Measurements from ENCODE around the gene CCDC57. TPM values are rescaled to one million over a fixed set of nuclear protein-coding genes. Genes with fewer than 3 reads are reported as not detected.
A peak's percentile ranks its signal among the peaks of the same experiment; 100 is the strongest.

CCDC57 gene
- total and polyA plus RNA-seq, 5 donors from 2014 or later: 27.7 to 76.6 (median 38.1) TPM

GRCh38 chr17:82248815-82249674, 36.4 kb upstream of the CCDC57 start:
- Mint-ChIP-seq H3K36me3 (peaks cover 34% of the 10 kb centered on the region), H3K27ac (no peak overlapping the region), H3K4me3 (peak overlapping the region in 1 of 4 donors; percentile 80), H3K9me3 (peaks cover 0 to 2% (median 0%) of the 10 kb centered on the region in 7 donors), H3K4me1 (peaks cover 3 to 11% (median 6%) of the 10 kb centered on the region in 4 donors), H3K27me3 (no peaks in the 10 kb centered on the region)
- Histone ChIP-seq H3K9me3 (ENCODE audit: control insufficient read depth in 2 of 2, low read length in 2 of 2) (no peaks in the 10 kb centered on the region), H3K27me3 (ENCODE audit: control insufficient read depth, insufficient read depth, low read length) (no peaks in the 10 kb centered on the region), H3K27ac (ENCODE audit: insufficient read depth, low read length, poor library complexity, severe bottlenecking) (no peak overlapping the region), H3K4me3 (ENCODE audit: low read depth, low read length) (no peak overlapping the region), H3K4me1 (ENCODE audit: control insufficient read depth, insufficient read depth, low read length, poor library complexity, severe bottlenecking) (peaks cover 3% of the 10 kb centered on the region), H3K36me3 (ENCODE audit: control insufficient read depth, insufficient read depth, low read length) (peaks cover 92% of the 10 kb centered on the region)
- no peak for ATAC-seq (ENCODE audit: low read depth in 2 of 2)
- no peak for DNase-seq

GRCh38 chr17:82247856-82248671, 35.4 kb upstream of the CCDC57 start:
- H3K27ac Mint-ChIP-seq: no peak overlapping the region
- Histone ChIP-seq H3K36me3 (ENCODE audit: control insufficient read depth, insufficient read depth, low read length) (peaks cover 96% of the 10 kb centered on the region), H3K9me3 (ENCODE audit: control insufficient read depth in 2 of 2, low read length in 2 of 2) (no peaks in the 10 kb centered on the region), H3K27ac (ENCODE audit: insufficient read depth, low read length, poor library complexity, severe bottlenecking) (no peak overlapping the region), H3K4me1 (ENCODE audit: control insufficient read depth, insufficient read depth, low read length, poor library complexity, severe bottlenecking) (peaks cover 3% of the 10 kb centered on the region), H3K4me3 (ENCODE audit: low read depth, low read length) (no peak overlapping the region), H3K27me3 (ENCODE audit: control insufficient read depth, insufficient read depth, low read length) (no peaks in the 10 kb centered on the region)
- DNase-seq (no peak), ATAC-seq (ENCODE audit: low read depth in 2 of 2) (no peak)
- peaks cover 4 to 13% (median 7%) of the 10 kb centered on the region in 4 donors for H3K4me1 Mint-ChIP-seq
- no peak overlapping the region for H3K4me3 Mint-ChIP-seq
- H3K27me3 Mint-ChIP-seq: no peaks in the 10 kb centered on the region
- peaks cover 0 to 2% (median 0%) of the 10 kb centered on the region in 7 donors for H3K9me3 Mint-ChIP-seq
- peaks cover 33% of the 10 kb centered on the region for H3K36me3 Mint-ChIP-seq

- H3K36me3 Mint-ChIP-seq: peaks cover 26% of the 10 kb centered on the region
- H3K9me3 Mint-ChIP-seq: peaks cover 0 to 2% (median 0%) of the 10 kb centered on the region in 7 donors
- Histone ChIP-seq H3K27me3 (ENCODE audit: control insufficient read depth, insufficient read depth, low read length) (no peaks in the 10 kb centered on the region), H3K4me1 (ENCODE audit: control insufficient read depth, insufficient read depth, low read length, poor library complexity, severe bottlenecking) (peaks cover 3% of the 10 kb centered on the region), H3K27ac (ENCODE audit: insufficient read depth, low read length, poor library complexity, severe bottlenecking) (peak overlapping the region; percentile 33), H3K9me3 (ENCODE audit: control insufficient read depth in 2 of 2, low read length in 2 of 2) (no peaks in the 10 kb centered on the region), H3K4me3 (ENCODE audit: low read depth, low read length) (no peak overlapping the region), H3K36me3 (ENCODE audit: control insufficient read depth, insufficient read depth, low read length) (peaks cover 96% of the 10 kb centered on the region)
- ATAC-seq (ENCODE audit: low read depth in 2 of 2): no peak
- DNase-seq: no peak
- H3K4me3 Mint-ChIP-seq: no peak overlapping the region
- no peak overlapping the region for H3K27ac Mint-ChIP-seq
- H3K27me3 Mint-ChIP-seq: no peaks in the 10 kb centered on the region
- H3K4me1 Mint-ChIP-seq: peaks cover 4 to 18% (median 8%) of the 10 kb centered on the region in 4 donors
Observed at GRCh38 chr17:82247182-82247823, 34.7 kb upstream of the CCDC57 start.

DNA sequence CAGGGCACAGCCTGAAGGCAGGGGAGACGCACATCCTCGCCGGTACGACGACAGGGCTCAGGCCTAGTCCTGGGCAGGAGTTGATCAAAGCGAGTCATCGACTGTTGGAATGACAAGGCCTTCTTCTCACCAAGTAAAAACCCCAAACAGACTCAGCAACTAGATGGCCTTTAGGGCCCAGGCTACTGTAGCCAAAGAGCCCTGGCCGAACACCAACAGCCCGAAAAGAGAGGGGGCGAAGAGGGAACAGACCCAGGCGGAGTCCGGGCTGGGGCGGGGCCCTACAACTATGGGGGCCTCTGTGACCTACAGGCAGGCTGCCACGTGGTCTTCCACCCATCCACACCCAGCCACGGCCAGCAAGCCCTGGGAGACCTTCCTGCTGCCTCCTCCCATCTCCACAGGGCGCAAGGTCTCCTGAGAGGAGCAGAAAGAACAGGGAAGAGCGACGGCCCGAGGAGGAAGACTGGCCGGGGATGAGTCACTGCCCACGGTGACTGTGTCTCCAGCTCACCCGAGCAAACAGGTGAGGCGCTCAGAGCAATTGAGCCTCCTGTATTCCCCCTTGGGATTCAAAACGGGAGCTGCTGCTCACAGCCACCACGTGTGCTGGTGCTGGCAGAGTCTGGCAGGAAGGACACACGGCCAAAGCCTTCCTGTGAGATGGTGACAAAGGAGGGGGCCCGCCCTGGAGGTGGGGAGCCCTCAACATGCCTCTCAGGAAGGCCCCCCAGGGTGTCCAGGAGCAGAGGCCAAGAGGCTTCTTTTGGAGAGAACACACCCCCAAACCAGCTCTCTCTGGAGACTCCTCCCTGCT, 33.9 kb upstream of the CCDC57 start:
- no peaks in the 10 kb centered on the region for H3K27me3 ChIP-seq (ENCODE audit: control insufficient read depth, insufficient read depth, low read length)
- peaks cover 4 to 23% (median 8%) of the 10 kb centered on the region in 4 donors for H3K4me1 Mint-ChIP-seq
- H3K9me3 ChIP-seq (ENCODE audit: control insufficient read depth in 2 of 2, low read length in 2 of 2): no peaks in the 10 kb centered on the region
- H3K36me3 ChIP-seq (ENCODE audit: control insufficient read depth, insufficient read depth, low read length): peaks cover 89% of the 10 kb centered on the region
- peak overlapping the region; percentile 33 for H3K27ac ChIP-seq (ENCODE audit: insufficient read depth, low read length, poor library complexity, severe bottlenecking)
- ATAC-seq (ENCODE audit: low read depth in 2 of 2) (no peak), DNase-seq (no peak)
- H3K4me3 Mint-ChIP-seq: no peak overlapping the region
- H3K9me3 Mint-ChIP-seq: peaks cover 0 to 2% (median 0%) of the 10 kb centered on the region in 7 donors
- H3K4me3 ChIP-seq (ENCODE audit: low read depth, low read length): no peak overlapping the region
- no peak overlapping the region for H3K27ac Mint-ChIP-seq
- H3K27me3 Mint-ChIP-seq: no peaks in the 10 kb centered on the region
- peaks cover 8% of the 10 kb centered on the region for H3K4me1 ChIP-seq (ENCODE audit: control insufficient read depth, insufficient read depth, low read length, poor library complexity, severe bottlenecking)
- peaks cover 21% of the 10 kb centered on the region for H3K36me3 Mint-ChIP-seq

GRCh38 chr17:82246040-82246364, 33.4 kb upstream of the CCDC57 start:
- no peak overlapping the region for H3K27ac ChIP-seq (ENCODE audit: insufficient read depth, low read length, poor library complexity, severe bottlenecking)
- Mint-ChIP-seq H3K9me3 (peaks cover 0 to 2% (median 0%) of the 10 kb centered on the region in 7 donors), H3K36me3 (peaks cover 16% of the 10 kb centered on the region), H3K4me3 (no peak overlapping the region), H3K27ac (no peak overlapping the region), H3K27me3 (no peaks in the 10 kb centered on the region), H3K4me1 (peaks cover 4 to 29% (median 10%) of the 10 kb centered on the region in 4 donors)
- DNase-seq (no peak), ATAC-seq (ENCODE audit: low read depth in 2 of 2) (no peak)
- H3K36me3 ChIP-seq (ENCODE audit: control insufficient read depth, insufficient read depth, low read length): peaks cover 83% of the 10 kb centered on the region
- no peak overlapping the region for H3K4me3 ChIP-seq (ENCODE audit: low read depth, low read length)
- H3K4me1 ChIP-seq (ENCODE audit: control insufficient read depth, insufficient read depth, low read length, poor library complexity, severe bottlenecking): peaks cover 13% of the 10 kb centered on the region
- H3K9me3 ChIP-seq (ENCODE audit: control insufficient read depth in 2 of 2, low read length in 2 of 2): no peaks in the 10 kb centered on the region
- no peaks in the 10 kb centered on the region for H3K27me3 ChIP-seq (ENCODE audit: control insufficient read depth, insufficient read depth, low read length)

DNA sequence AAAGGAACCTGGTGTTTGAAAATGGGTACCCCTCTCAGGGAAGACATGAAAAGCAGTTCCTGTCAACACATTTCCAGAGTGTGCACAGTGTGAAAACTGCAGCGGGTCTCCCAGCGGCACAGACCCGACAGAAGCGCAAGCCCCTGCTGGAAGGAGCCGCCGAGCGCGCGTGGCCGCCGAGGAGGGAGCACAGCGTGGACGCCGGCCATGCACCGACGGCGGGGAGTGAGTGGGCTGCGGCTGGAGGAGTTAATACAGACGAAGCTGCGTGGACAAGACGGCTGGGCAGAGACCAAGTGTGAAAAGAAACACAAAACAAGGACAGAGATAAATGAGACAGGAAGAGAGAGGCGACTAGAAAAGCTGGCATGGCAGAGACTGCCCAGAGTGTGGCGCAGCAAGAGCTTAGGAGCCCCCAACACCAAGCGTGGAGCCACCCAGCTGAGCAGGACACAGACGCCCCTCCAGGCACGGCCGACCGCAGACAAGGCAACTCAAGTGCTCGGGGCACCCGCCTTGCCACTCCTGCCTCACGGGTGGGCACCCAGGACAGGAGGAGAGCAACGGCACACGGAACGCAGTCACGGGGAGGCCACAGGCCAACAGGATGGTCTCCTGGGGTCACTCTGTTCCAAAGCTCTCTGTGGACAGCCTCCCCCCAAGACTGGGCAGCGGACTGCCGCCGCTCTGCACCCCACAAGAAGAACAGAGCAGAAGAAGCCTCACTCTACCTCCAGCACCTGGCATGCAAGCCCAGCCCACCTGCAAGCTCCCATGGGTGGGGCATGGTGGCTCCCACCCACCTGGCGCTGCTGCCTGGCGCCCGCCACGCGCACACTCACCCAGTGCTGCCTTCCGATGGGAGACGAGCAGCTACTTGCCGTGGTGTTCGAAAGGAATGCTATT, 32.7 kb upstream of the CCDC57 start:
- peaks cover 19% of the 10 kb centered on the region for H3K4me1 ChIP-seq (ENCODE audit: control insufficient read depth, insufficient read depth, low read length, poor library complexity, severe bottlenecking)
- Mint-ChIP-seq H3K27ac (no peak overlapping the region), H3K9me3 (peaks cover 0 to 2% (median 0%) of the 10 kb centered on the region in 7 donors), H3K4me1 (peaks cover 4 to 35% (median 10%) of the 10 kb centered on the region in 4 donors), H3K4me3 (peak overlapping the region in 1 of 4 donors; percentile 49), H3K36me3 (peaks cover 16% of the 10 kb centered on the region), H3K27me3 (no peaks in the 10 kb centered on the region)
- DNase-seq (no peak), ATAC-seq (ENCODE audit: low read depth in 2 of 2) (no peak)
- H3K36me3 ChIP-seq (ENCODE audit: control insufficient read depth, insufficient read depth, low read length): peaks cover 77% of the 10 kb centered on the region
- H3K9me3 ChIP-seq (ENCODE audit: control insufficient read depth in 2 of 2, low read length in 2 of 2): no peaks in the 10 kb centered on the region
- H3K4me3 ChIP-seq (ENCODE audit: low read depth, low read length): no peak overlapping the region
- no peaks in the 10 kb centered on the region for H3K27me3 ChIP-seq (ENCODE audit: control insufficient read depth, insufficient read depth, low read length)
- H3K27ac ChIP-seq (ENCODE audit: insufficient read depth, low read length, poor library complexity, severe bottlenecking): no peak overlapping the region
